DMS79 treated with DMSO at 0.1 percent for 48 hours (cell line): ENCODE measurements around the gene SCN3A.

Source experiments
- DNase-seq: peaks from one replicate; lab custom pipeline; 2025; lab: John Stamatoyannopoulos, UW

The SCN3A gene

GRCh38 chr2:165191096-165191728 lies 12.6 kb downstream of the SCN3A start:
- no peak for DNase-seq

DNA sequence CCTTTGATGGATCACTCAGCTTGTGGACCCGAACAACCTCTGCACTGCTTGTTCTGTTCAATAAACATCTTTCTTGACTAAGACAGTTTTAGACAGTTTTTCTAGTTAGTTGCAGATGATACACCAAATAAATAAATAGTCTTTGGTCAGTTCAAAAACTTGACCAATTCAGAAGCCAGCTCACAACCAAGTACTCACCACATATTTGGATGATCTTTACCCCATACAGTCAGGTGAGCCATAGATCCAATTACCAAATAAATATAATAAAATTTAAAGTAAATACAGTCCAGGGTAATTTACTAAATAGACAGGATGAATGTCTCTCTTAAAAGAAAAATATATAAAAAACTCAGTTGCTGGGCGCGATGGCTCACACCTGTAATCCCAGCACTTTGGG lies 18.2 kb downstream of the SCN3A start:
- no peak for DNase-seq

DNA sequence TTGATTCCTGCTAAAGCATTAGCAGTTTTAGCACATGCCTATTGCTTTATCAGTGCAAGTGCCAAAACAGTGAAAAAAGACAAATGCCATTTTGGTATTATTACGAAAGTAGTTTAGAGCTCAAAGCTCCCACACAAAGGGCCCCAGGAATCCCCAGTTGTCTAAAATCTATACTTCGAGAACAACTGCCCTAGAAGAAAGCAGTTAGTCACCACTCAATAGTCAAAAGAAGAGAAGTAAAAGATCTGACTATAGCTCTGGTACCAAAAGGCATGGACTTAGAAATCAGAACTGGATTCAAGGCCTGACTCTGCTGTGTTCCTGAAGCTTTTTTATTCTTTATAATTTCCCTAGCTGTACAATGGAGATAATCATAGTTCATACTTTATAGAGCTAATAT lies 21.8 kb downstream of the SCN3A start:
- no peak for DNase-seq

DNA sequence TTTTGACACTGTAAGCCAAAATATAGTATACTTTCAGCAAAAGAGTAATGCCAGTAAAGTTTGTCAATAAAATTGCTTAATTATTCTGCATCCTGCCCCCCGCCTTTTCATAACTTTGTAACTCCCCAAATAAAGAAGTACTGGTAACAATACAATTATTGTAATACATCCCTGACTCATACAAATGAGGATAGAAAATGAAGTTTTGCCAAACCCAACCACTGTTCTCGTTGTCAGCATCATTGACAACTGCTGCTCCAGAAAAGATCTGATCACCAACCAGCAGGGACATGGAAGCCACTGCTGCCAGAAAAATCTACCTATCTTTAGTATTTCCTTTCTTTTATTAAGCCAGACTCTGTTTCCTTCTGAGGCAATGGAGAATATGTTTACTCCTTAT lies 27.1 kb downstream of the SCN3A start:
- no peak for DNase-seq

DNA sequence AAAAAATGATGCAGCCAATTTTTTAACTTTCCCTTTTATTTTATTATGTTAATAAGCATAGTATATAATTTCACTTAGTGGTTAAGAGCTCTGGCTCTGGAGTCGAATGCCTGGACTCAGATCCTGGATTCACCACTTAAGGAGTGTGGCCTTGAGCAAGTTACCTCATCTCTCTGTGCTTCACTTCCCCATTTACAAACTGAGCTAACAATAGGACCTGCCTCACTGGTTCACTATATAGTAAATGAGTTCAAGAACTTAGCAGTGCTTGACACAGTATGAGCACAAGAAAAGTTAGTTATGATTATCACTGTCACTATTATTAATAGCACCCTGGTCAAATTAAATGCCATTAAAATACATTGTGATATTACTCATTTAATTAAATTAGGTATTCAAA lies 30.6 kb downstream of the SCN3A start:
- no peak for DNase-seq

DNA sequence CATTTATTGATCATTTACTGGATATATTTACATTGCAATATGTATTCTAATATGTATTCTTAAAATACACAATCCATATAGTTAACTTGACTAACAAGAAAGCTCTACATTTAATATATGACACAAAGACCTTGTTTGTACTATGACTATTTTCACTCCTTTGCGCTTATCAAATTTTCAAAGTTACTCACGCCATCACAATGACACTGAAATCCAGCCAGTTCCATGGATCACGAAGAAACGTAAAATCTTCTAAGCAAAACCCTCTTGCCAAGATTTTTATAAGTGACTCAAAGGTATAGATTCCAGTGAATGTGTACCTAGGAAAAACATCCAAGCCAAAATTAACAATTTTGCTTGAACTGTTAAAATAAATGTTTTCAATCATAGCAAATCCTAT lies 39.6 kb downstream of the SCN3A start:
- no peak for DNase-seq

- no peak for DNase-seq
Observed at GRCh38 chr2:165163761-165164160, 40.1 kb downstream of the SCN3A start.

DNA sequence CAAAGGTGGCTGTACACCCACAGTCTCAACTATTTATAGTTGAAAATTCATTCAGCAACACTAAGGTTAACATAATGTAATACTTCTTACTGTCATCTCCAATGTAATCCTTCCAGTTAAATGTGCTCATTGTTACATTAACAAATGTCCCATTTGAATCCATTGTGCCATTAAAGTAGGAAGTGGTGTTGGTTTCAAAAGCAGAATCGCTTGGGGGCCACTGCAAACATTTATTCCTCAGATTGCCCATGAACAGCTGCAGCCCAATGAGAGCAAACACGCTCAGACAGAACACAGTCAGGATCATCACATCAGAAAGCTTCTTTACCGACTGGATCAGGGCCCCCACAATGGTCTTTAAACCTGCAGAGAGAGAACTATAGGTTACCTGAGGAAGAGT lies 41.4 kb downstream of the SCN3A start:
- no peak for DNase-seq

GRCh38 chr2:165161510-165161909 lies 42.3 kb downstream of the SCN3A start:
- no peak for DNase-seq

DNA sequence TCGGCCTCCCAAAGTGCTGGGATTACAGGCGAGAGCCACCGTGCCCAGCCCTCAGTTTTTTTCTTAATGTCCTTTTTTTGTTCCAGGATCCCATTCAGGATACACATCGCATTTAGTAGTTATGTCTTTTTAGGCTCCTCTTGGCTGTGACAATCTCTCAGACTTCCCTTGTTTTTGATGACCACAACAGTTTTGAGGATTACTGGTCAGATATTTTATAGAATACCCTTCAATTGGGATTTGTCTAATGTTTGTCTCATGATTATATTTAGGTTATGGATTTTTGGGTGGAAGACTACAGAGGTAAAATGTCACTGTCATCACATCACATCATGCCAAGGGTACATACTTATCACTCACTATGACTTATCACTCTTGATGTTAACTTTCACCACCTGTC lies 46.7 kb downstream of the SCN3A start:
- DNase-seq: no peak

GRCh38 chr2:165155152-165155551 lies 48.7 kb downstream of the SCN3A start:
- DNase-seq: no peak

DNA sequence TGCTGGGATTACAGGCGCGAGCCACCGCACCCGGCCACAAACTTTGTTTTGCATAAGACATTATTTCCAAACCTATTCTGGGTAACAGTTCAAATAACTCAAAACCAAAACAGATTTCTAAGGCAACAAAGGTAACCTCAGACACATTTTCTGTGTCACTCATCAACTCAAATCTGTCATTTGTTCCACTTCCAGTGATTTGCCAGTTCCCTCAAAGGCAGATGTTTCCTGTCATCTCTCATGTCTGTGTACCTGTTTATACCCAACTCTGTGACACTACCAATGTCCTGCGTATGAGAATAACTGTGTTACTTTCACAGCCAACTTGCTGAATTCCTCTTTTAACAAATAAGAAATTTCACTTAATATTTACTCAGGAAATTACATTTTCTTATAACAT lies 54.4 kb downstream of the SCN3A start:
- no peak for DNase-seq

- no peak for DNase-seq
Observed at GRCh38 chr2:165147186-165148045, 56.4 kb downstream of the SCN3A start.

- DNase-seq: no peak
Observed at GRCh38 chr2:165144315-165144714, 59.5 kb downstream of the SCN3A start.

- no peak for DNase-seq
Observed at GRCh38 chr2:165141601-165142354, 62.1 kb downstream of the SCN3A start.

- DNase-seq: no peak
Observed at GRCh38 chr2:165126244-165126643, 77.6 kb downstream of the SCN3A start.

GRCh38 chr2:165122521-165122920 lies 81.3 kb downstream of the SCN3A start:
- no peak for DNase-seq

DNA sequence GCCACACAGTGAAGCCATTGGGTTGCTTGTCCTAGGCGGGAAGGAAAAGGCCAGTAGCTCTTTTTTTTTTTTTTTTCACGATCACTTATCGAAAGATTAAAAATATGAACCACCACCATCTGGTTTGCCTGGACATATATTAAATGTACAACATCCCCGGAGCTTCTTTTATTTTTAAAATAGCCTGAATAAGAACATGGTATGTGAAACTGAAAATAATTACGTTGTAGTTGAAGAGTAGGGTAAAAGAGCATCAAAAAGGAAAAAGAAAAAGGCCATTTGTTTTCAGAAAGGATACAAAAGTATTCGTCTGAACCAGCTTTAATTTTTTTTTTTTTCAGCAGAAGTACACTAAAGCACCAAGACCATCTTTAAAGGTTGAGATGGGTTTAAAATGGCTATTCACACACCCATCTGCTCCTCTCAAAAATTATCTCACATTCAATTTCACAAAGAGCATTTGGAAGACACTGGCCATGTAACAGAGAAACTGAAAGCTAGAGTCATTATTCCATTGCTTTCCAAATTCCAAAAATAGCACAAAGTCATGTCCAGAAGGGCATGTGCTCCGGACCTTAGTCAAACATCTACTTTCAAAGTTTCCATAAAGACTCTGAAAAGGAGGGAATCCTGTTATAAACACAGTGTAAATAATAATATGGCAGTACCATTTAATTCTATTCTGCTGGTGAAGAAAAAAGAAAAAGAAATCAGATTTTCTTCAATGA lies 82.9 kb downstream of the SCN3A start:
- no peak for DNase-seq

- DNase-seq: no peak
Observed at GRCh38 chr2:165115258-165115657, 88.6 kb downstream of the SCN3A start.

GRCh38 chr2:165114346-165114939 lies 89.4 kb downstream of the SCN3A start:
- no peak for DNase-seq

GRCh38 chr2:165113414-165113813 lies 90.4 kb downstream of the SCN3A start:
- no peak for DNase-seq

DNA sequence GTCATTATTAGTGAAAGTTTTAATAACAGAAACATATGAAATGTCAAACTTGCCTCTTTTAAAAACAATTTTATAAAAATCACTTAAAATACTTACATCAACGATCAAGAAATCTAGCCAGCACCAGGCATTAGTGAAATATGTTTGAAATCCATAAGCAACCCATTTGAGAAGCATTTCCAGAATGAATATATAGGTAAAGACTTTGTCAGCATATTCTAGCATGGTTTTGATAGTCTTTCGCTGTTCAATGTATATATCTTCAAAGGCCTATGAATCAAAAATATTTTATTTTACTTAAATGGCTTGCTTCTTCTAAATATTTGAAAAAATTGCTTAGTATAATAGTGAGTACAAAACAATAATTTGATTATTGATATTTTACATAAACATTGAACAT lies 91.1 kb downstream of the SCN3A start:
- DNase-seq: no peak
